H1 (cell line): ENCODE data around the gene ADARB2. TPM values are rescaled to one million over a fixed set of nuclear protein-coding genes. Genes with fewer than 3 reads are reported as not detected.

Experiments
- CTCF ChIA-PET: fragments of 300-600 bp; sonication (Branson Sonifier 250); formaldehyde crosslinking; loops from one replicate; lab custom pipeline; 2021; ENCODE audit not compliant: partially characterized antibody; lab: Charles Lee
- POLR2A ChIA-PET: fragments of 300-600 bp; sonication (Branson Sonifier 250); formaldehyde crosslinking; loops from one replicate; lab custom pipeline; 2021; ENCODE audit warnings: inconsistent platforms; ENCODE audit not compliant: partially characterized antibody; lab: Charles Lee
- DNase-seq, 2 experiments: peaks; one replicate each; pipeline versions ENCODE4 v3.0.0 to v3.0.0-alpha.2; 2010 to 2022; ENCODE audit warnings: low spot score in 2 of 2, low read depth in 1 of 2, mixed read lengths in 1 of 2
- FAIRE-seq: peaks from 2 replicates; lab custom pipeline; 2011; peaks lifted over from hg19 to GRCh38; lab: Jason Lieb, UNC
- H2AFZ ChIP-seq: 2 replicates; pipeline ENCODE4 v1.8.1; 2012; ENCODE audit warnings: low read length, inconsistent platforms
- H2AK5ac ChIP-seq: 2 replicates; pipeline ENCODE4 v1.6.1; 2013; ENCODE audit warnings: low read depth, low read length
- H2BK120ac ChIP-seq: replicated peaks from 2 replicates; pipeline ENCODE3; 2013; ENCODE audit warnings: low read depth, low read length, inconsistent platforms
- H2BK12ac ChIP-seq: 2 replicates; pipeline ENCODE4 v1.6.1; 2013; ENCODE audit warnings: low read depth, low read length
- H2BK15ac ChIP-seq: 2 replicates; pipeline ENCODE4 v1.6.1; 2013; ENCODE audit warnings: low read length
- H2BK20ac ChIP-seq: 2 replicates; pipeline ENCODE4 v1.6.1; 2013; ENCODE audit warnings: low read length
- H2BK5ac ChIP-seq: 2 replicates; pipeline ENCODE4 v1.6.1; 2013; ENCODE audit warnings: low read depth, low read length
- H3K14ac ChIP-seq: 2 replicates; pipeline ENCODE4 v1.6.1; 2013; ENCODE audit warnings: inconsistent platforms; ENCODE audit not compliant: insufficient read length
- H3K18ac ChIP-seq: 2 replicates; pipeline ENCODE4 v1.6.1; 2013; ENCODE audit warnings: low read length; ENCODE audit errors: extremely low read depth
- H3K23ac ChIP-seq: 2 replicates; pipeline ENCODE4 v1.6.1; 2013; ENCODE audit warnings: inconsistent platforms; ENCODE audit not compliant: insufficient read length
- H3K23me2 ChIP-seq: 2 replicates; pipeline ENCODE4 v1.6.1; 2013; ENCODE audit warnings: low read depth, low read length
- H3K27ac ChIP-seq: 2 replicates; pipeline ENCODE4 v1.6.1; 2011; ENCODE audit warnings: low read depth, low read length, inconsistent platforms
- H3K27me3 ChIP-seq, 4 experiments: replicated peaks in 1 of 4; 1 replicate in 1 of 4; 2 replicates in 3 of 4; pipeline versions ENCODE4 v1.6.1 to v1.8.1; 2011 to 2013; ENCODE audit warnings: low read length in 3 of 4, mild to moderate bottlenecking in 3 of 4, inconsistent platforms in 2 of 4, mixed read lengths in 2 of 4, moderate library complexity in 1 of 4; ENCODE audit not compliant: control insufficient read depth in 3 of 4, insufficient read depth in 3 of 4; ENCODE audit errors: extremely low read depth in 1 of 4
- H3K36me3 ChIP-seq, 4 experiments: 2 replicates each; pipeline versions ENCODE4 v1.6.1 to v1.8.1; 2011 to 2013; ENCODE audit warnings: mild to moderate bottlenecking in 4 of 4, low read length in 3 of 4, moderate library complexity in 2 of 4, control low read depth in 1 of 4, inconsistent platforms in 1 of 4; ENCODE audit not compliant: insufficient read depth in 4 of 4, control insufficient read depth in 2 of 4
- H3K4ac ChIP-seq: replicated peaks from 2 replicates; pipeline ENCODE3; 2013; ENCODE audit warnings: low read length, low read depth, mixed read lengths, inconsistent platforms; ENCODE audit not compliant: insufficient read length
- H3K4me1 ChIP-seq, 4 experiments: replicated peaks in 1 of 4; 1 replicate in 1 of 4; 2 replicates in 3 of 4; pipeline versions ENCODE4 v1.6.1 to v1.8.1; 2011 to 2013; ENCODE audit warnings: low read length in 3 of 4, inconsistent platforms in 2 of 4, mixed read lengths in 1 of 4; ENCODE audit not compliant: insufficient read depth in 4 of 4, control insufficient read depth in 3 of 4
- H3K4me2 ChIP-seq, 2 experiments: 2 replicates each; pipeline versions ENCODE4 v1.6.1 to v1.8.1; 2011 to 2013; ENCODE audit warnings: low read depth in 2 of 2, low read length in 2 of 2, control low read depth in 1 of 2, inconsistent platforms in 1 of 2, mild to moderate bottlenecking in 1 of 2; ENCODE audit not compliant: insufficient read depth in 1 of 2
- H3K4me3 ChIP-seq, 4 experiments: fragments of 200-600, 300-600 bp in 1 of 4; sonication (generic), shearing (Covaris generic), sonication (Bioruptor Twin) in 1 of 4; 2 replicates each; pipeline versions ENCODE4 v1.5.1 to v1.8.1; 2011 to 2016; ENCODE audit warnings: low read length in 4 of 4, low read depth in 3 of 4, control low read depth in 2 of 4, inconsistent platforms in 2 of 4, mild to moderate bottlenecking in 2 of 4, mixed read lengths in 1 of 4, moderate library complexity in 1 of 4; ENCODE audit not compliant: insufficient read depth in 2 of 4; ENCODE audit errors: extremely low read depth in 1 of 4
- H3K56ac ChIP-seq: replicated peaks from 2 replicates; pipeline ENCODE3; 2013; ENCODE audit warnings: low read depth, mild to moderate bottlenecking, mixed read lengths, low read length, inconsistent platforms; ENCODE audit not compliant: insufficient read length
- H3K79me1 ChIP-seq: 2 replicates; pipeline ENCODE4 v1.6.1; 2013; ENCODE audit warnings: low read depth, low read length, control low read depth
- H3K79me2 ChIP-seq, 2 experiments: 2 replicates each; pipeline versions ENCODE4 v1.6.1 to v1.8.1; 2012 to 2013; ENCODE audit warnings: low read length in 2 of 2, mild to moderate bottlenecking in 2 of 2, inconsistent platforms in 1 of 2; ENCODE audit not compliant: insufficient read depth in 2 of 2, control insufficient read depth in 1 of 2
- H3K9ac ChIP-seq, 4 experiments: replicated peaks in 1 of 4; 1 replicate in 1 of 4; 2 replicates in 3 of 4; pipeline versions ENCODE4 v1.6.1 to v1.8.1; 2011 to 2013; ENCODE audit warnings: low read depth in 3 of 4, low read length in 3 of 4, control low read depth in 2 of 4, mild to moderate bottlenecking in 2 of 4, moderate library complexity in 2 of 4, inconsistent platforms in 1 of 4; ENCODE audit errors: extremely low read depth in 1 of 4
- H3K9me3 ChIP-seq, 2 experiments: 2 replicates each; pipeline versions ENCODE4 v1.6.1 to v1.8.1; 2012 to 2013; ENCODE audit warnings: mild to moderate bottlenecking in 2 of 2, moderate library complexity in 2 of 2, control low read depth in 1 of 2, inconsistent platforms in 1 of 2, low read depth in 1 of 2, low read length in 1 of 2, mixed read lengths in 1 of 2; ENCODE audit not compliant: insufficient read depth in 2 of 2
- H4K20me1 ChIP-seq, 2 experiments: replicated peaks in 1 of 2; 2 replicates each; pipeline versions ENCODE3 to v1.8.1; 2011 to 2013; ENCODE audit warnings: inconsistent platforms in 2 of 2, low read length in 2 of 2, mild to moderate bottlenecking in 1 of 2; ENCODE audit not compliant: insufficient read depth in 2 of 2, control insufficient read depth in 1 of 2
- H4K5ac ChIP-seq: 2 replicates; pipeline ENCODE4 v1.6.1; 2013; ENCODE audit warnings: low read length, low read depth, mixed read lengths, inconsistent platforms; ENCODE audit not compliant: insufficient read length
- H4K8ac ChIP-seq: 2 replicates; pipeline ENCODE4 v1.8.0; 2013; ENCODE audit warnings: mild to moderate bottlenecking, moderate library complexity, low read length, inconsistent platforms; ENCODE audit not compliant: insufficient read depth; ENCODE audit errors: extremely low read depth
- H4K91ac ChIP-seq: replicated peaks from 2 replicates; pipeline ENCODE3; 2013; ENCODE audit warnings: low read length, mixed read lengths, inconsistent platforms; ENCODE audit not compliant: insufficient read length
- ASH2L ChIP-seq: fragments of 200-600, 300-600 bp; sonication (generic); IDR thresholded peaks from one replicate; pipeline ENCODE4 v1.7.1; 2017; ENCODE audit warnings: low read length
- BACH1 ChIP-seq: IDR thresholded peaks from 2 replicates; pipeline ENCODE4 v1.6.1; 2012; ENCODE audit warnings: low read length, improper control_type of control experiment
- BRCA1 ChIP-seq: IDR thresholded peaks from 2 replicates; pipeline ENCODE4 v1.6.1; 2012; ENCODE audit warnings: low read depth, low read length, improper control_type of control experiment
- CBX5 ChIP-seq: fragments of 300-800, 300-1000 bp; sonication (generic); IDR thresholded peaks from 2 replicates; pipeline ENCODE4 v1.7.1; 2016; ENCODE audit warnings: antibody characterized with exemption, low read length, low read depth
- GABPA ChIP-seq: IDR thresholded peaks from 2 replicates; pipeline ENCODE4 v1.6.1; 2011; ENCODE audit warnings: mild to moderate bottlenecking, low read length, moderate library complexity, borderline replicate concordance; ENCODE audit not compliant: insufficient read depth
- HDAC2 ChIP-seq, 2 experiments: fragments of 300-600 bp in 1 of 2; sonication (generic) in 1 of 2; IDR thresholded peaks; 2 replicates each; pipeline ENCODE4 v1.6.1; 2011 to 2012; ENCODE audit warnings: low read depth in 2 of 2, low read length in 2 of 2, mild to moderate bottlenecking in 2 of 2, moderate library complexity in 2 of 2, borderline replicate concordance in 1 of 2, inconsistent platforms in 1 of 2
- SAP30 ChIP-seq: fragments of 300-600 bp; sonication (generic); IDR thresholded peaks from 2 replicates; pipeline ENCODE4 v1.7.1; 2012; ENCODE audit warnings: low read length, moderate library complexity, mild to moderate bottlenecking, inconsistent platforms; ENCODE audit not compliant: insufficient read depth, insufficient replicate concordance
- SP2 ChIP-seq: IDR thresholded peaks from 2 replicates; pipeline ENCODE4 v1.6.1; 2012; ENCODE audit warnings: mild to moderate bottlenecking, low read length, inconsistent platforms
- WGBS, 2 experiments: shearing (Covaris generic) in 1 of 2; methylation state at CpG; one replicate each; pipeline versions ENCODE4 v1.1.6 to v1.1.7; 2013 to 2015; ENCODE audit warnings: low lambda C conversion rate in 2 of 2, mixed read lengths in 2 of 2, inconsistent platforms in 1 of 2, low coverage in 1 of 2, missing lambda C conversion rate in 1 of 2; ENCODE audit not compliant: insufficient replicate concordance in 2 of 2, insufficient coverage in 1 of 2, insufficient read length in 1 of 2; ENCODE audit errors: extremely low coverage in 1 of 2, missing lambda C conversion rate in 1 of 2; 5-methylcytosine and 5-hydroxymethylcytosine counted together
- polyA plus RNA-seq, 7 experiments: library from polyadenylated mRNA; depleted of rRNA in 3 of 7; stranded (reverse) in 5 of 7; unstranded in 2 of 7; fragments of >200 nt in 5 of 7; fragments of 200-250 nt in 2 of 7; gene quantifications; 1 replicate in 5 of 7; 2 replicates in 1 of 7; 4 replicates in 1 of 7; pipeline versions ENCODE4 v1.2.1 to v1.2.3, GENCODE V29; 2011 to 2013; ENCODE audit warnings: missing spikeins in 2 of 7, mixed read lengths in 2 of 7
- total RNA-seq: library from RNA; stranded (reverse); fragmentation: NEBNext Ultra II Directional; extraction: Animal tissue kit (Norgen Biotek cat#: 25700); gene quantifications from 2 replicates; pipeline ENCODE4 v1.2.1, GENCODE V29; 2021

ADARB2 gene
- total and polyA plus RNA-seq, 2 of the 8 experiments (the other 6 are each of a cell fraction or from before 2014, with no cell fraction given) = 2.2 to 2.8 TPM

- Histone ChIP-seq H2BK15ac (no peak overlapping the region), H2BK20ac (no peak overlapping the region), H4K91ac (no peak overlapping the region), H4K5ac (no peak overlapping the region), H3K4ac (no peak overlapping the region), H3K23ac (no peak overlapping the region), H3K18ac (no peak overlapping the region; the same call in 1 of the 2 replicates), H3K79me1 (no peaks in the 10 kb centered on the region), H2BK5ac (no peak overlapping the region), H4K20me1 (no peaks in the 10 kb centered on the region), H3K4me2 (no peak overlapping the region), H2AK5ac (no peak overlapping the region), H3K14ac (no peak overlapping the region), H3K27ac (no peak overlapping the region), H3K36me3 (no peaks in the 10 kb centered on the region), H2BK120ac (no peak overlapping the region), H3K27me3 (no peaks in the 10 kb centered on the region), H3K4me1 (no peaks in the 10 kb centered on the region), H3K56ac (no peak overlapping the region), H3K79me2 (no peaks in the 10 kb centered on the region), H2AFZ (no peak overlapping the region), H4K8ac (no peak overlapping the region), H3K4me3 (no peak overlapping the region), H3K9me3 (peaks cover 7 to 14% of the 10 kb centered on the region in 2 experiments; a peak in 3 of 4 replicates), H2BK12ac (no peak overlapping the region), H3K23me2 (no peaks in the 10 kb centered on the region), H3K9ac (no peak overlapping the region)
- CTCF ChIA-PET = interaction anchor here (0.7 kb wide), 1 partner anchor 30 kb away, joined by 3 read pairs; no protein-coding TSS in a partner anchor
- no peak for TF ChIP-seq CBX5
- no peak for TF ChIP-seq GABPA
- no peak for TF ChIP-seq SAP30
- TF ChIP-seq BACH1 = no peak
- no peak for TF ChIP-seq HDAC2 (IDR thresholded peaks at IDR 0.05; ENCODE audit: borderline replicate concordance in 1 of 2, low read depth in 2 of 2, low read length in 2 of 2)
- TF ChIP-seq SP2 = no peak
- no peak for TF ChIP-seq ASH2L
- TF ChIP-seq BRCA1 = no peak
- DNase-seq (no peak), FAIRE-seq (no peak)
- 90% methylated on average over 5 of the region's 5 CpGs; no CpG with 5 or more reads in 1 of the 2 experiments for WGBS, 2 experiments
- POLR2A ChIA-PET = no interaction called here
Observed at GRCh38 chr10:1687190-1687589, 50.1 kb downstream of the ADARB2 start.
